Colon (tissue), 2 donors: ENCODE measurements around the gene ATXN10.
"Not testable (repeated sequence)": the region's sequence is repeated elsewhere in the genome, so short reads cannot be mapped to it uniquely, and the experiment has no call there.

Experiments used
- FAIRE-seq: peaks from 2 replicates; lab custom pipeline; 2012; peaks lifted over from hg19 to GRCh38; lab: Jason Lieb, UNC
- donor health status: control.
- donor health status: control.

Gene ATXN10

GRCh38 chr22:45671783-45672563 is at the start of gene ATXN10:
TSS of gene ATXN10 (plus strand) at chr22:45671834. CDS start at chr22:45672064, 230 bp downstream.
- FAIRE-seq, result no peak

- no peak for FAIRE-seq
Measured at GRCh38 chr22:45621836-45622600, 49.6 kb upstream of the ATXN10 start.

- not testable (repeated sequence) for FAIRE-seq
Measured at GRCh38 chr22:45623464-45624145, 48.0 kb upstream of the ATXN10 start.

GRCh38 chr22:45626198-45626651 is 45.4 kb upstream of the ATXN10 start:
- no peak for FAIRE-seq

- FAIRE-seq, result no peak
Measured at GRCh38 chr22:45627489-45628233, 44.0 kb upstream of the ATXN10 start.

GRCh38 chr22:45628515-45628914 is 43.1 kb upstream of the ATXN10 start:
- no peak for FAIRE-seq

GRCh38 chr22:45629469-45630089 is 42.1 kb upstream of the ATXN10 start:
- FAIRE-seq, result no peak

- no peak for FAIRE-seq
Measured at GRCh38 chr22:45630436-45630835, 41.2 kb upstream of the ATXN10 start.

- FAIRE-seq, result no peak
Measured at GRCh38 chr22:45631140-45631840, 40.3 kb upstream of the ATXN10 start.

- FAIRE-seq, result no peak
Measured at GRCh38 chr22:45631841-45632238, 39.8 kb upstream of the ATXN10 start.

GRCh38 chr22:45632791-45633515 is 38.7 kb upstream of the ATXN10 start:
- no peak for FAIRE-seq

GRCh38 chr22:45636683-45637082 is 35.0 kb upstream of the ATXN10 start:
- FAIRE-seq, result no peak

GRCh38 chr22:45638197-45638596 is 33.4 kb upstream of the ATXN10 start:
- no peak for FAIRE-seq

- no peak for FAIRE-seq
Measured at GRCh38 chr22:45638834-45639746, 32.5 kb upstream of the ATXN10 start.

GRCh38 chr22:45639747-45640102 is 31.9 kb upstream of the ATXN10 start:
- FAIRE-seq, result no peak

- no peak for FAIRE-seq
Measured at GRCh38 chr22:45640291-45640940, 31.2 kb upstream of the ATXN10 start.

- no peak for FAIRE-seq
Measured at GRCh38 chr22:45640941-45641621, 30.6 kb upstream of the ATXN10 start.

- no peak for FAIRE-seq
Measured at GRCh38 chr22:45642986-45643385, 28.6 kb upstream of the ATXN10 start.
